Measurements from ENCODE around the gene ACTN3. TPM values are rescaled to one million over a fixed set of nuclear protein-coding genes. Genes with fewer than 3 reads are reported as not detected.

Gene ACTN3
- total and polyA plus RNA-seq, 2 experiments from 2014 or later: 6.3 to 7.3 TPM

GRCh38 chr11:66498506-66498905 is 48.2 kb upstream of the ACTN3 start (continued):
- no peak for TF ChIP-seq REST (IDR thresholded peaks at IDR 0.05; ENCODE audit: unreplicated experiment)

GRCh38 chr11:66505276-66505816 is 41.4 kb upstream of the ACTN3 start:
- ATAC-seq (no peak), DNase-seq (ENCODE audit: low spot score) (no peak)
- H3K36me3 ChIP-seq (ENCODE audit: insufficient read depth): no peaks in the 10 kb centered on the region; the same call in 1 of the 2 replicates
- no peaks in the 10 kb centered on the region for H3K4me1 ChIP-seq (ENCODE audit: insufficient read depth)
- H3K27ac ChIP-seq (ENCODE audit: low read depth): no peak overlapping the region
- no peaks in the 10 kb centered on the region for H3K79me2 ChIP-seq (replicated peaks; ENCODE audit: insufficient read depth)
- H2AFZ ChIP-seq: no peak overlapping the region
- H3K27me3 ChIP-seq (ENCODE audit: insufficient read depth): no peaks in the 10 kb centered on the region
- no peaks in the 10 kb centered on the region for H3K4me1 Mint-ChIP-seq
- no peaks in the 10 kb centered on the region for H3K27me3 Mint-ChIP-seq (ENCODE audit: insufficient read depth, low read depth, poor library complexity)
- H3K4me3 ChIP-seq: no peak overlapping the region
- H3K9me2 ChIP-seq (ENCODE audit: insufficient read depth): no peaks in the 10 kb centered on the region
- H3K9me3 Mint-ChIP-seq: no peaks in the 10 kb centered on the region
- H3K27ac Mint-ChIP-seq: no peak overlapping the region
- peaks cover 9% of the 10 kb centered on the region for H3K36me3 Mint-ChIP-seq (ENCODE audit: low read depth)
- 0 out of 2 replicates have a peak, but pooled peaks cover 5% of the 10 kb centered on the region for H3F3A ChIP-seq (replicated peaks; ENCODE audit: low read depth)
- no peak overlapping the region for H3K4me2 ChIP-seq
- no peaks in the 10 kb centered on the region; the same call in 1 of the 2 replicates for H4K20me1 ChIP-seq (replicated peaks; ENCODE audit: insufficient read depth)
- no peak overlapping the region for H3K4me3 Mint-ChIP-seq
- TF ChIP-seq, protein P1, sequence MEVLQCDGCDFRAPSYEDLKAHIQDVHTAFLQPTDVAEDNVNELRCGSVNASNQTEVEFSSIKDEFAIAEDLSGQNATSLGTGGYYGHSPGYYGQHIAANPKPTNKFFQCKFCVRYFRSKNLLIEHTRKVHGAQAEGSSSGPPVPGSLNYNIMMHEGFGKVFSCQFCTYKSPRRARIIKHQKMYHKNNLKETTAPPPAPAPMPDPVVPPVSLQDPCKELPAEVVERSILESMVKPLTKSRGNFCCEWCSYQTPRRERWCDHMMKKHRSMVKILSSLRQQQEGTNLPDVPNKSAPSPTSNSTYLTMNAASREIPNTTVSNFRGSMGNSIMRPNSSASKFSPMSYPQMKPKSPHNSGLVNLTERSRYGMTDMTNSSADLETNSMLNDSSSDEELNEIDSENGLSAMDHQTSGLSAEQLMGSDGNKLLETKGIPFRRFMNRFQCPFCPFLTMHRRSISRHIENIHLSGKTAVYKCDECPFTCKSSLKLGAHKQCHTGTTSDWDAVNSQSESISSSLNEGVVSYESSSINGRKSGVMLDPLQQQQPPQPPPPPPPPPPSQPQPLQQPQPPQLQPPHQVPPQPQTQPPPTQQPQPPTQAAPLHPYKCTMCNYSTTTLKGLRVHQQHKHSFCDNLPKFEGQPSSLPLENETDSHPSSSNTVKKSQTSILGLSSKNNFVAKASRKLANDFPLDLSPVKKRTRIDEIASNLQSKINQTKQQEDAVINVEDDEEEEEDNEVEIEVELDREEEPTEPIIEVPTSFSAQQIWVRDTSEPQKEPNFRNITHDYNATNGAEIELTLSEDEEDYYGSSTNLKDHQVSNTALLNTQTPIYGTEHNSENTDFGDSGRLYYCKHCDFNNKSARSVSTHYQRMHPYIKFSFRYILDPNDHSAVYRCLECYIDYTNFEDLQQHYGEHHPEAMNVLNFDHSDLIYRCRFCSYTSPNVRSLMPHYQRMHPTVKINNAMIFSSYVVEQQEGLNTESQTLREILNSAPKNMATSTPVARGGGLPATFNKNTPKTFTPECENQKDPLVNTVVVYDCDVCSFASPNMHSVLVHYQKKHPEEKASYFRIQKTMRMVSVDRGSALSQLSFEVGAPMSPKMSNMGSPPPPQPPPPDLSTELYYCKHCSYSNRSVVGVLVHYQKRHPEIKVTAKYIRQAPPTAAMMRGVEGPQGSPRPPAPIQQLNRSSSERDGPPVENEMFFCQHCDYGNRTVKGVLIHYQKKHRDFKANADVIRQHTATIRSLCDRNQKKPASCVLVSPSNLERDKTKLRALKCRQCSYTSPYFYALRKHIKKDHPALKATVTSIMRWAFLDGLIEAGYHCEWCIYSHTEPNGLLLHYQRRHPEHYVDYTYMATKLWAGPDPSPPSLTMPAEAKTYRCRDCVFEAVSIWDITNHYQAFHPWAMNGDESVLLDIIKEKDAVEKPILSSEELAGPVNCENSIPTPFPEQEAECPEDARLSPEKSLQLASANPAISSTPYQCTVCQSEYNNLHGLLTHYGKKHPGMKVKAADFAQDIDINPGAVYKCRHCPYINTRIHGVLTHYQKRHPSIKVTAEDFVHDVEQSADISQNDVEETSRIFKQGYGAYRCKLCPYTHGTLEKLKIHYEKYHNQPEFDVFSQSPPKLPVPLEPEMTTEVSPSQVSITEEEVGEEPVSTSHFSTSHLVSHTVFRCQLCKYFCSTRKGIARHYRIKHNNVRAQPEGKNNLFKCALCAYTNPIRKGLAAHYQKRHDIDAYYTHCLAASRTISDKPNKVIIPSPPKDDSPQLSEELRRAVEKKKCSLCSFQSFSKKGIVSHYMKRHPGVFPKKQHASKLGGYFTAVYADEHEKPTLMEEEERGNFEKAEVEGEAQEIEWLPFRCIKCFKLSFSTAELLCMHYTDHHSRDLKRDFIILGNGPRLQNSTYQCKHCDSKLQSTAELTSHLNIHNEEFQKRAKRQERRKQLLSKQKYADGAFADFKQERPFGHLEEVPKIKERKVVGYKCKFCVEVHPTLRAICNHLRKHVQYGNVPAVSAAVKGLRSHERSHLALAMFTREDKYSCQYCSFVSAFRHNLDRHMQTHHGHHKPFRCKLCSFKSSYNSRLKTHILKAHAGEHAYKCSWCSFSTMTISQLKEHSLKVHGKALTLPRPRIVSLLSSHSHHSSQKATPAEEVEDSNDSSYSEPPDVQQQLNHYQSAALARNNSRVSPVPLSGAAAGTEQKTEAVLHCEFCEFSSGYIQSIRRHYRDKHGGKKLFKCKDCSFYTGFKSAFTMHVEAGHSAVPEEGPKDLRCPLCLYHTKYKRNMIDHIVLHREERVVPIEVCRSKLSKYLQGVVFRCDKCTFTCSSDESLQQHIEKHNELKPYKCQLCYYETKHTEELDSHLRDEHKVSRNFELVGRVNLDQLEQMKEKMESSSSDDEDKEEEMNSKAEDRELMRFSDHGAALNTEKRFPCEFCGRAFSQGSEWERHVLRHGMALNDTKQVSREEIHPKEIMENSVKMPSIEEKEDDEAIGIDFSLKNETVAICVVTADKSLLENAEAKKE (CRISPR knock-in tag; IDR thresholded peaks at IDR 0.05): no peak
- TF ChIP-seq STAT1 (IDR thresholded peaks at IDR 0.05; ENCODE audit: unreplicated experiment): no peak
- no peak for TF ChIP-seq ETS1 (IDR thresholded peaks at IDR 0.05)
- no peak for TF ChIP-seq JUNB (IDR thresholded peaks at IDR 0.05; ENCODE audit: unreplicated experiment)
- TF ChIP-seq ZNF114 (CRISPR knock-in tag; IDR thresholded peaks at IDR 0.05): no peak
- TF ChIP-seq EZH2 (IDR thresholded peaks at IDR 0.05; ENCODE audit: low read depth, unreplicated experiment): no peak
- TF ChIP-seq REST (IDR thresholded peaks at IDR 0.05; ENCODE audit: unreplicated experiment): no peak
- no peak for TF ChIP-seq CREB1 (CRISPR knock-in tag; IDR thresholded peaks at IDR 0.05; ENCODE audit: low read depth)
- TF ChIP-seq POLR2AphosphoS5 (IDR thresholded peaks at IDR 0.05; ENCODE audit: low read depth): no peak
- TF ChIP-seq EZH2phosphoT487 (IDR thresholded peaks at IDR 0.05; ENCODE audit: unreplicated experiment): no peak

Data from GM23338 (cell line).